ENCODE data around the gene KIF11. TPM values are rescaled to one million over a fixed set of nuclear protein-coding genes. Genes with fewer than 3 reads are reported as not detected.
A peak's percentile ranks its signal among the peaks of the same experiment; 100 is the strongest.

KIF11 gene
- total and polyA plus RNA-seq, 2 of the 13 experiments (the other 11 are each of a cell fraction or from before 2014, with no cell fraction given) = 8.7 to 38.4 TPM

- TF ChIP-seq MNT (IDR thresholded peaks at IDR 0.05) (no peak), TCF7L2 (IDR thresholded peaks at IDR 0.05; ENCODE audit: low read depth, low read length) (no peak), ATF1 (CRISPR knock-in tag; IDR thresholded peaks at IDR 0.05) (no peak), ZNF510 (CRISPR knock-in tag; IDR thresholded peaks at IDR 0.05; ENCODE audit: low read depth) (no peak; the same call in 1 of the 2 replicates), SUZ12 (IDR thresholded peaks at IDR 0.05; ENCODE audit: low read depth, low read length) (no peak), ZNF672 (CRISPR knock-in tag; IDR thresholded peaks at IDR 0.05) (no peak), IRF9 (CRISPR knock-in tag; IDR thresholded peaks at IDR 0.05; ENCODE audit: borderline replicate concordance) (no peak), NAIF1 (CRISPR knock-in tag; IDR thresholded peaks at IDR 0.05; ENCODE audit: borderline replicate concordance) (no peak), ZMAT3 (CRISPR knock-in tag; conservative IDR thresholded peaks at IDR 0.05) (no peak), SOX13 (IDR thresholded peaks at IDR 0.05) (no peak), SOX13 (CRISPR knock-in tag; conservative IDR thresholded peaks at IDR 0.05 in 1 of 2, IDR thresholded peaks at IDR 0.05 in 1 of 2) (no peak), ARNT (IDR thresholded peaks at IDR 0.05) (no peak), ZNF256 (CRISPR knock-in tag; conservative IDR thresholded peaks at IDR 0.05) (no peak), ZNF704 (CRISPR knock-in tag; IDR thresholded peaks at IDR 0.05; ENCODE audit: borderline replicate concordance) (0 out of 2 replicates have a peak, but pooled peaks have one; percentile 29), GTF2F1 (IDR thresholded peaks at IDR 0.05; ENCODE audit: low read length) (no peak), SCMH1 (CRISPR knock-in tag; IDR thresholded peaks at IDR 0.05; ENCODE audit: borderline replicate concordance) (no peak), ZNF883 (CRISPR knock-in tag; IDR thresholded peaks at IDR 0.05; ENCODE audit: not compliant biosample characterization) (no peak), MXD1 (CRISPR knock-in tag; IDR thresholded peaks at IDR 0.05) (no peak; the same call in 1 of the 2 replicates), ZIK1 (CRISPR knock-in tag; IDR thresholded peaks at IDR 0.05; ENCODE audit: borderline replicate concordance, low read depth) (no peak; the same call in 1 of the 2 replicates), ZNF792 (CRISPR knock-in tag; IDR thresholded peaks at IDR 0.05) (no peak), ZNF678 (CRISPR knock-in tag; IDR thresholded peaks at IDR 0.05) (no peak; the same call in 1 of the 2 replicates), CAMTA2 (CRISPR knock-in tag; IDR thresholded peaks at IDR 0.05; ENCODE audit: borderline replicate concordance) (0 out of 2 replicates have a peak, but pooled peaks have one; percentile 7), MEIS1 (CRISPR knock-in tag; IDR thresholded peaks at IDR 0.05; ENCODE audit: borderline replicate concordance) (no peak), MAFF (IDR thresholded peaks at IDR 0.05; ENCODE audit: low read depth, low read length) (no peak), ATF7-NPFF (CRISPR knock-in tag; IDR thresholded peaks at IDR 0.05; ENCODE audit: low read depth) (peak; percentile 81), ZMYM4 (CRISPR knock-in tag; IDR thresholded peaks at IDR 0.05) (0 out of 2 replicates have a peak, but pooled peaks have one; percentile 10)
- TF ChIP-seq, protein P1, sequence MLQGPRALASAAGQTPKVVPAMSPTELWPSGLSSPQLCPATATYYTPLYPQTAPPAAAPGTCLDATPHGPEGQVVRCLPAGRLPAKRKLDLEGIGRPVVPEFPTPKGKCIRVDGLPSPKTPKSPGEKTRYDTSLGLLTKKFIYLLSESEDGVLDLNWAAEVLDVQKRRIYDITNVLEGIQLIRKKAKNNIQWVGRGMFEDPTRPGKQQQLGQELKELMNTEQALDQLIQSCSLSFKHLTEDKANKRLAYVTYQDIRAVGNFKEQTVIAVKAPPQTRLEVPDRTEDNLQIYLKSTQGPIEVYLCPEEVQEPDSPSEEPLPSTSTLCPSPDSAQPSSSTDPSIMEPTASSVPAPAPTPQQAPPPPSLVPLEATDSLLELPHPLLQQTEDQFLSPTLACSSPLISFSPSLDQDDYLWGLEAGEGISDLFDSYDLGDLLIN (CRISPR knock-in tag; IDR thresholded peaks at IDR 0.05; ENCODE audit: borderline replicate concordance) = 0 out of 2 replicates have a peak, but pooled peaks have one; percentile 48
Measured at GRCh38 chr10:92689663-92690210, 96.8 kb downstream of the KIF11 start, which contains the start of gene HHEX (continued).

Measured in HepG2 (cell line).